T-cell (primary cell): ENCODE measurements around the gene MRGPRF. TPM values are rescaled to one million over a fixed set of nuclear protein-coding genes. Genes with fewer than 3 reads are reported as not detected.

Source experiments
- ATAC-seq, 4 experiments: fragments of 200-7000 bp in 3 of 4; fragments of 150-1000 bp in 1 of 4; cut with Tn5 transposase; replicated peaks in 1 of 4; 1 replicate in 3 of 4; 2 replicates in 1 of 4; pipeline ENCODE4 v1.10.0; 2021; ENCODE audit warnings: moderate library complexity in 3 of 4, mild to moderate bottlenecking in 2 of 4, moderate number of reproducible peaks in 1 of 4
- CTCF ChIA-PET, 2 donors: fragments of 300-600 bp; sonication (Branson Sonifier 250); formaldehyde crosslinking; loops; one replicate each; lab custom pipeline; 2022; ENCODE audit warnings: antibody characterized with exemption in 2 of 2; lab: Charles Lee
- POLR2A ChIA-PET, 2 donors: fragments of 300-600 bp; sonication (Branson Sonifier 250); formaldehyde crosslinking; loops; one replicate each; lab custom pipeline; 2022; ENCODE audit warnings: antibody characterized with exemption in 2 of 2; lab: Charles Lee
- DNase-seq, 35 experiments: peaks; one replicate each; pipeline versions ENCODE4 v3.0.0 to v3.0.0-alpha.2; 2013 to 2023
- H3K27ac ChIP-seq: one replicate; pipeline ENCODE4 v1.5.1; 2013; ENCODE audit warnings: low read length
- H3K27me3 ChIP-seq, 2 experiments: replicated peaks in 1 of 2; 1 replicate in 1 of 2; 2 replicates in 1 of 2; pipeline versions ENCODE4 v1.6.1 to v1.7.0; 2013; ENCODE audit warnings: low read length in 1 of 2, mixed read lengths in 1 of 2; ENCODE audit not compliant: control insufficient read depth in 2 of 2, insufficient read depth in 2 of 2; ENCODE audit errors: extremely low read depth in 1 of 2
- H3K36me3 ChIP-seq, 2 donors: 1 replicate in 1 of 2; 2 replicates in 1 of 2; pipeline versions ENCODE4 v1.6.1 to v1.7.0; 2013; ENCODE audit warnings: low read length in 1 of 2; ENCODE audit not compliant: control insufficient read depth in 2 of 2, insufficient read depth in 1 of 2; ENCODE audit errors: extremely low read depth in 1 of 2
- H3K4me1 ChIP-seq, 2 experiments: 1 replicate in 1 of 2; 2 replicates in 1 of 2; pipeline versions ENCODE4 v1.6.1 to v1.7.0; 2013; ENCODE audit warnings: low read length in 2 of 2, mixed read lengths in 1 of 2; ENCODE audit not compliant: insufficient read depth in 2 of 2, control insufficient read depth in 1 of 2; ENCODE audit errors: extremely low read depth in 1 of 2
- H3K4me3 ChIP-seq, 2 donors: 1 replicate in 1 of 2; 2 replicates in 1 of 2; pipeline versions ENCODE4 v1.5.1 to v1.7.0; 2013; ENCODE audit warnings: mild to moderate bottlenecking in 2 of 2, low read length in 1 of 2, moderate library complexity in 1 of 2; ENCODE audit not compliant: control insufficient read depth in 1 of 2; ENCODE audit errors: extremely low read depth in 1 of 2
- H3K9me3 ChIP-seq: 2 replicates; pipeline ENCODE4 v1.7.0; 2013
- H3K27ac Mint-ChIP-seq, 2 donors: one replicate each; pipeline ENCODE4 v1.8.0; 2020 to 2021; ENCODE audit warnings: mild to moderate bottlenecking in 2 of 2, mixed read lengths in 2 of 2
- H3K27me3 Mint-ChIP-seq, 2 donors: one replicate each; pipeline ENCODE4 v1.8.0; 2021 to 2022; ENCODE audit warnings: mixed read lengths in 2 of 2
- H3K36me3 Mint-ChIP-seq: one replicate; pipeline ENCODE4 v1.8.0; 2021; ENCODE audit warnings: mixed read lengths
- H3K4me1 Mint-ChIP-seq, 3 donors: one replicate each; pipeline ENCODE4 v1.8.0; 2020 to 2022; ENCODE audit warnings: mixed read lengths in 3 of 3, mild to moderate bottlenecking in 1 of 3
- H3K4me3 Mint-ChIP-seq, 3 donors: one replicate each; pipeline ENCODE4 v1.8.0; 2020 to 2022; ENCODE audit warnings: mild to moderate bottlenecking in 3 of 3, mixed read lengths in 3 of 3, moderate library complexity in 3 of 3
- H3K9me3 Mint-ChIP-seq, 3 donors: one replicate each; pipeline ENCODE4 v1.8.0; 2020 to 2022; ENCODE audit warnings: mixed read lengths in 3 of 3
- WGBS: methylation state at CpG from one replicate; pipeline ENCODE4 v1.1.5; 2013; ENCODE audit warnings: missing lambda C conversion rate; ENCODE audit not compliant: insufficient coverage; 5-methylcytosine and 5-hydroxymethylcytosine counted together
- total RNA-seq, 35 experiments: library from RNA in 6 of 35; stranded (reverse) in 6 of 35; fragments of 120-200 nt in 1 of 35; gene quantifications; one replicate each; pipeline versions ENCODE4 v1.2.1 to v1.2.4 and lab custom pipeline; 2013 to 2026

MRGPRF gene
- total RNA-seq, 5 donors from 2014 or later (not counting 1 experiment from before 2014, with no cell fraction given): not detected

DNA sequence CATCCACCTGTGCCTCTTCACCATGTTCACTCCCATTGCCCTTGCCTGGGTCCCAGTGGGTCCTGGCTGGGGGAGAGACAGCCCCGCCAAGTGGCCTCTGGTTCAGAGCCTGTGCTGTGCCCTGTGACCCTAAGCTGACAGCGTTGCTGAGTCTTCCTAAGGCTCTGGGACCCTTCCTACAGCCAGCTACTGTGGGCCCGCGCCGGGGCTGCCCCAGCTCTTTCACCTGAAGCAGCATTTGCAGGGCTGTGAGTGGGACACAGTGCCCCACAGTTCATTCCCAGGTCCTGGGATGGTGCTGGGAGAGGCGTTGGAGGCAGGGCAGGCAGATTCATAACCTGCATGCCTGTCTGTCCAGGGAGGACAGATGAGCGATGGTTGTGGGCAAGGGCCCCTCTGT is 46.4 kb upstream of the MRGPRF start:
- Histone ChIP-seq H3K36me3 (peaks cover 17 to 18% of the 10 kb centered on the region in 2 donors), H3K27me3 (no peaks in the 10 kb centered on the region), H3K27ac (no peak overlapping the region), H3K4me1 (peaks cover 0 to 19% of the 10 kb centered on the region in 2 experiments), H3K4me3 (no peak overlapping the region), H3K9me3 (no peaks in the 10 kb centered on the region)
- no peak overlapping the region for H3K4me3 Mint-ChIP-seq
- WGBS: 97% methylated on average over 7 of the region's 7 CpGs
- peaks cover 11% of the 10 kb centered on the region for H3K36me3 Mint-ChIP-seq
- ChIA-PET CTCF (no interaction called here), POLR2A (no interaction called here)
- no peak overlapping the region for H3K27ac Mint-ChIP-seq
- ATAC-seq (no peak), DNase-seq (no peak)
- H3K4me1 Mint-ChIP-seq: peaks cover 5 to 14% (median 5%) of the 10 kb centered on the region in 3 donors
- H3K27me3 Mint-ChIP-seq: no peaks in the 10 kb centered on the region
- no peaks in the 10 kb centered on the region for H3K9me3 Mint-ChIP-seq

GRCh38 chr11:69058511-69059270 is 45.6 kb upstream of the MRGPRF start:
- ChIA-PET CTCF (no interaction called here), POLR2A (no interaction called here)
- Histone ChIP-seq H3K4me1 (peaks cover 0 to 19% of the 10 kb centered on the region in 2 experiments), H3K9me3 (no peaks in the 10 kb centered on the region), H3K4me3 (no peak overlapping the region), H3K36me3 (peaks cover 15 to 16% of the 10 kb centered on the region in 2 donors), H3K27ac (no peak overlapping the region), H3K27me3 (no peaks in the 10 kb centered on the region)
- Mint-ChIP-seq H3K36me3 (peaks cover 11% of the 10 kb centered on the region), H3K27me3 (no peaks in the 10 kb centered on the region), H3K4me3 (no peak overlapping the region), H3K4me1 (peaks cover 5 to 16% (median 5%) of the 10 kb centered on the region in 3 donors), H3K9me3 (no peaks in the 10 kb centered on the region), H3K27ac (no peak overlapping the region)
- WGBS: 86% methylated on average over 15 of the region's 23 CpGs
- ATAC-seq (no peak), DNase-seq (no peak)

DNA sequence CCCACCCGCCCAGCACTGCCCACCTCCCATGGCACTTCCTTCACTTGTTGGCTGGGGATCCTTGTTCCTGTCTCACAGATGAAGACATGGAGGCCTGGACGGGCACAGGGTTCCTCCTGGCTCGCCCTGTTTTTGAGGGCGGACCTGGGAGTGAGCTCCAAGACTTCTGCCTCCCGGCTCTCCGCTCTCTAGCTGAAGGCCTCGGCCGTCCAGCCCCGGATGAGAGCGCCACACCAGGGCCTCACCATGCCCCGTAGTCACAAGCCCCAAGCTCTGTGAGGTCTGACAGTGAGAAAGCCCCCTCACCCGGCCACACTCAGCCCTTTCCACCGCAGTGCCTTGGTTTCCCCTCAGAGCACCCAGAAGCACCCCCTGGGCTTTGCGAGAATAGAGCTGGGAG is 44.8 kb upstream of the MRGPRF start:
- ChIA-PET POLR2A (no interaction called here), CTCF (no interaction called here)
- Histone ChIP-seq H3K4me3 (no peak overlapping the region), H3K27ac (no peak overlapping the region), H3K4me1 (peaks cover 0 to 22% of the 10 kb centered on the region in 2 experiments), H3K36me3 (peaks cover 11% of the 10 kb centered on the region in 2 donors), H3K27me3 (no peaks in the 10 kb centered on the region), H3K9me3 (no peaks in the 10 kb centered on the region)
- no peak overlapping the region for H3K4me3 Mint-ChIP-seq
- H3K9me3 Mint-ChIP-seq: no peaks in the 10 kb centered on the region
- no peak overlapping the region for H3K27ac Mint-ChIP-seq
- no peaks in the 10 kb centered on the region for H3K27me3 Mint-ChIP-seq
- H3K4me1 Mint-ChIP-seq: peaks cover 5 to 18% (median 5%) of the 10 kb centered on the region in 3 donors
- H3K36me3 Mint-ChIP-seq: peaks cover 11% of the 10 kb centered on the region
- 97% methylated on average over 11 of the region's 14 CpGs for WGBS
- DNase-seq (no peak), ATAC-seq (no peak)

DNA sequence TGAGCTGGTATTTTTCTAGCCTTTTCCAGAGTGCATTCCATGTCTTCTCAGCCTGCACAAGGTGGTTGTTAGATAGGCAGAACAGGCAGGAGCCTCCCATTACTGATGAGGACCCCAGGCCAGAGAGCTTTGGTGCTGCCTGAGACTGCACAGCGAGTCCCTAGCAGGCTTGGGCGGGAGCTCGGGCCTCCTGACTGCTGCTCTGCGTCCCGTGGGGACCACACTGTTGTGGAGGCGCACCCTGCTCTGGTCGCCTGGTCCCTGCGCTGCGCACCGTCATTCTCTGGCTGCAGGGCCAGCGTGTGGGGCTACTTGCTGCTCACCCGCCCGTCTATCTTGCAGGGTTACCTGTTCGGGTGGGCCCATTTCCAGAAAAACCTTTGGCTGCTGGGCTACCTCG is 44.2 kb upstream of the MRGPRF start:
- Histone ChIP-seq H3K27ac (no peak overlapping the region), H3K4me1 (peaks cover 0 to 24% of the 10 kb centered on the region in 2 experiments), H3K36me3 (peaks cover 11% of the 10 kb centered on the region in 2 donors), H3K27me3 (no peaks in the 10 kb centered on the region), H3K9me3 (no peaks in the 10 kb centered on the region), H3K4me3 (no peak overlapping the region)
- H3K36me3 Mint-ChIP-seq: peaks cover 11% of the 10 kb centered on the region
- POLR2A ChIA-PET: no interaction called here
- no peaks in the 10 kb centered on the region for H3K27me3 Mint-ChIP-seq
- ATAC-seq: no peak
- no peak overlapping the region for H3K27ac Mint-ChIP-seq
- CTCF ChIA-PET: no interaction called here
- 98% methylated on average over 11 of the region's 15 CpGs for WGBS
- H3K4me1 Mint-ChIP-seq: peaks cover 5 to 19% (median 8%) of the 10 kb centered on the region in 3 donors
- DNase-seq: no peak
- H3K4me3 Mint-ChIP-seq: no peak overlapping the region
- no peaks in the 10 kb centered on the region for H3K9me3 Mint-ChIP-seq

- peaks cover 5% of the 10 kb centered on the region for H3K36me3 Mint-ChIP-seq
- POLR2A ChIA-PET: no interaction called here
- H3K27me3 ChIP-seq: no peaks in the 10 kb centered on the region
- no peaks in the 10 kb centered on the region for H3K9me3 Mint-ChIP-seq
- H3K9me3 ChIP-seq: no peaks in the 10 kb centered on the region
- peaks cover 11% of the 10 kb centered on the region in 2 donors for H3K36me3 ChIP-seq
- ATAC-seq (peak in 1 of 4 experiments; percentile 53), DNase-seq (peak in 14 of 35 experiments; percentile 10 to 54 (median 24))
- no peaks in the 10 kb centered on the region for H3K27me3 Mint-ChIP-seq
- no peak overlapping the region for H3K4me3 Mint-ChIP-seq
- 52% methylated on average over 18 of the region's 22 CpGs for WGBS
- no peak overlapping the region for H3K4me3 ChIP-seq
- H3K27ac Mint-ChIP-seq: peak overlapping the region in 1 of 2 donors; percentile 52
- H3K27ac ChIP-seq: peak overlapping the region; percentile 65
- CTCF ChIA-PET: interaction anchor here in 1 of 2 donors (1.0 kb wide), 1 partner anchor 241 kb away, joined by 3 read pairs; no protein-coding TSS in a partner anchor
- peaks cover 16 to 27% (median 21%) of the 10 kb centered on the region in 3 donors for H3K4me1 Mint-ChIP-seq
- H3K4me1 ChIP-seq: peaks cover 0 to 37% of the 10 kb centered on the region in 2 experiments
These were observed 42.8 kb upstream of the MRGPRF start for GRCh38 chr11:69055598-69056516.

DNA sequence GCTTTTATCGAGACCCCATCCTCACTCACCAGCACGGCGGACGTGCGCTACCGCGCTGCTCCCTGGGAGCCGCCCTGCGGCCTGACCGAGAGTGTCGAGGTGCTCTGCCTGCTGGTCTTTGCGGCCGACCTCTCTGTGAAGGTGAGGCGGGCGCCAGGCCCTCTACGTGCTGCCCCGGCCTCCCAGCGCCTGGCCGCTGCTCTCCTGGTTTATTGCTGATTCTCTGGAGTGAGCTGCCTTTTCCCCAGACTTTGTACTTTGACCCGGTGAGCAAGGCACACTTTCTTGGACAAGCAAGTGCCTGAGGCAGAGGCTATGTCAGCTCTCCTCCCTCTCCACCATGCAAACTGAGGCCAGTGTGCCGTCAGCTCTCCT is 42.2 kb upstream of the MRGPRF start:
- ATAC-seq: no peak
- ChIA-PET POLR2A (no interaction called here), CTCF (interaction anchor here in 1 of 2 donors (1.0 kb wide), 1 partner anchor 242 kb away, joined by 3 read pairs; no protein-coding TSS in a partner anchor)
- peaks cover 10 to 11% of the 10 kb centered on the region in 2 donors for H3K36me3 ChIP-seq
- H3K27me3 ChIP-seq: no peaks in the 10 kb centered on the region
- H3K9me3 ChIP-seq: no peaks in the 10 kb centered on the region
- Mint-ChIP-seq H3K27ac (no peak overlapping the region), H3K27me3 (no peaks in the 10 kb centered on the region), H3K4me3 (no peak overlapping the region), H3K4me1 (peaks cover 18 to 32% (median 19%) of the 10 kb centered on the region in 3 donors), H3K9me3 (no peaks in the 10 kb centered on the region), H3K36me3 (peaks cover 5% of the 10 kb centered on the region)
- H3K4me1 ChIP-seq: peaks cover 0 to 44% of the 10 kb centered on the region in 2 experiments
- H3K27ac ChIP-seq: no peak overlapping the region
- no peak for DNase-seq
- H3K4me3 ChIP-seq: no peak overlapping the region
- WGBS: 93% methylated on average over 3 of the region's 21 CpGs
